Activated naive CD8-positive, alpha-beta T cell (primary cell): ENCODE results near the gene PLAGL2.

ENCODE experiments used
- H3K27ac Mint-ChIP-seq: one replicate; pipeline ENCODE4 v1.8.0; 2021; ENCODE audit warnings: mixed read lengths
- H3K27me3 Mint-ChIP-seq: one replicate; pipeline ENCODE4 v1.8.0; 2021; ENCODE audit warnings: mixed read lengths
- H3K36me3 Mint-ChIP-seq: one replicate; pipeline ENCODE4 v1.8.0; 2021; ENCODE audit warnings: mixed read lengths
- H3K4me1 Mint-ChIP-seq: one replicate; pipeline ENCODE4 v1.8.0; 2021; ENCODE audit warnings: low read depth, mixed read lengths
- H3K4me3 Mint-ChIP-seq: one replicate; pipeline ENCODE4 v1.8.0; 2021; ENCODE audit warnings: mild to moderate bottlenecking, mixed read lengths
- H3K9me3 Mint-ChIP-seq: one replicate; pipeline ENCODE4 v1.8.0; 2021; ENCODE audit warnings: low read depth, mixed read lengths

The PLAGL2 gene

DNA sequence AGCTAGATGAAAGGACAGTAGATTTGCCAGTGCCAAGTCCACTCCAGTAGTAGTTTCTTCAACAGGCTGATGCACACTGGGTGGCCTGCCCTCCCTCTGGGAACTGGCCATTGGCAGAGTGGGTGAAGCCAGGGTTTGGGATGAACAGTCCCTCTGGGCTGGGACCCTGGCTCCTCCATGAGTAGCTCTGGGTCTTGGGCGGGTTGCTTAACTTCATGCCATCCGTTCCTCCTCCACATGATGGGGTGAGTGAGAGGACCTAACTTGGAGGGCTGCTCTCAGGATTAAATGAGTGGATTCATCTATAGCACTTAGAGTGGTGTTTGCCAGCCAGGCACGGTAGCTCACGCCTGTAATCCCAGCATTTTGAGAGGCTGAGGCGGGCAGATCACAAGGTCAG, 47.2 kb downstream of the PLAGL2 start:
- Mint-ChIP-seq H3K4me1 (no peaks in the 10 kb centered on the region), H3K27me3 (no peaks in the 10 kb centered on the region), H3K9me3 (no peaks in the 10 kb centered on the region), H3K36me3 (peaks cover 7% of the 10 kb centered on the region), H3K27ac (peak overlapping the region; percentile 41), H3K4me3 (no peak overlapping the region)

DNA sequence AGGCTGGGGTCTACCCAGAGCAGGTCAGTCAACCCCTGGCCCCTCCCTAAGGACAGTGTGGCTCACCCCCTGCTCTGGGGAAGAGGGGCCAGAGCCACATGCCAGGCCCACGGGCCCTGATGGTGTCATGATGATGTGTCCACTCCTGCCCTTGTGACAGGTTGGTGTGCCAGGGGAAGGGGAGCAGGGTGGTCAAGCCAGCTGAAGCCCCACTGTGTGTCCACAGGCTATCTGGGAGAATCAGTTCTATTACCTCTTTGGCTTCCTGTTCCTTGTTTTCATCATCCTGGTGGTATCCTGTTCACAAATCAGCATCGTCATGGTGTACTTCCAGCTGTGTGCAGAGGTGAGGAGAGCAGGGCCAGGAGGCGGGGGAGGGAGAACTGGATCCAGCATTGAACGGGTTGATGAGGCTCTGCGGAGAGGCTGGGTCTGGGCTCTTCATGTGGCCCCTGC, 47.7 kb downstream of the PLAGL2 start:
- no peaks in the 10 kb centered on the region for H3K27me3 Mint-ChIP-seq
- H3K27ac Mint-ChIP-seq: no peak overlapping the region
- H3K9me3 Mint-ChIP-seq: no peaks in the 10 kb centered on the region
- no peak overlapping the region for H3K4me3 Mint-ChIP-seq
- H3K4me1 Mint-ChIP-seq: peaks cover 2% of the 10 kb centered on the region
- H3K36me3 Mint-ChIP-seq: peaks cover 4% of the 10 kb centered on the region

DNA sequence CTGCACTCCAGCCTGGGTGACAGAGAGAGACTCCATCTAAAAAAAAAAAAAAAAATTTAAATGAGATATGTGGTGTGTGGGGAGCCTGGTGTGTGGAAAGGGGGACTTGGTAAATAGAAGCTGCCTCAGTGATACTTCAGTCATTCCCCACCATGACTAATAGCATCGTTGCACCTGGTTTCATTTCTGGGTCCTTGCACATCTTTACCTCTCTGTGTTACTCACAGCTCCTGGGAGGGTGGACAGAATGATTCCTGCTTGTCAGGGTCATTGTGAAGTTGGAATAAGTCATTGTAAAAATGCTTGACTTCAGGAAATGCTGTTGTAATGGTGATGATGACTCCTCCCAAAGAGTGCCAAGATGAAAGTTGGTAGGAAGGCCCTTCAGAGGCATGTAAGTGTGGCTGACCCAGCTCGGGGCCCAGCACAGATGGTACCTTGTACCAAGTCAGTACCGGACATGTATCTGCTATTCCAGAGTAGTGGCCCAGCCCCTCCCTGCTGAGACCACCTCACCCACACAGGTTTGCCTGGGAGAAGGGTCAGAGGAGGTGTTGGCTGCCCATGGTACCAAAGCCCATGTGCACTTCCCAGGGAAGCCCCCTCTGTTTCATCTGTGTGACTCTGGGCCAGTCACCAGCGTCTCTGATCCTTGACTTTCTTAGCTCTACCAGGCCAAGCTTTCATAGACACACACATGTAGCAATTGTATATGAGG, 48.4 kb downstream of the PLAGL2 start:
- H3K4me1 Mint-ChIP-seq: peaks cover 2% of the 10 kb centered on the region
- H3K27me3 Mint-ChIP-seq: no peaks in the 10 kb centered on the region
- H3K4me3 Mint-ChIP-seq: no peak overlapping the region
- no peaks in the 10 kb centered on the region for H3K9me3 Mint-ChIP-seq
- H3K27ac Mint-ChIP-seq: peak overlapping the region; percentile 46
- peaks cover 4% of the 10 kb centered on the region for H3K36me3 Mint-ChIP-seq

DNA sequence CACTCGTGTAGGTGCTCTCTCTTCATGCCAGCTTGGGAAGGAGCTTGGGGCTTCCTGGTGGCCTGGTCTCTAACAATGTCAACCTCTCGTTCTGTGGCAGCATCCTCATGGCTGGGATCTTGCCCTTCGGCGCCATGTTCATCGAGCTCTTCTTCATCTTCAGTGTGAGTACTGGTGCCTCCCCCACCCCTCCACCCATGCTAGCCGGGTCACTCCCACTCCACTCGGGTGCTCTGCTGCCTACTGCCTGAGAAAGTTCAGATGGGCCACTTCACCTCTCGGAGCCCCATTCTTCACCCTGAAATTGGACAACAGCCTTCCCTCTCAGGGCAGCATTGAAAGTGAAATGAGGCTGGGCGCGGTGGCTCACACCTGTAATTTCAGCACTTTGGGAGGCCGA, 49.2 kb downstream of the PLAGL2 start:
- no peak overlapping the region for H3K4me3 Mint-ChIP-seq
- H3K27me3 Mint-ChIP-seq: no peaks in the 10 kb centered on the region
- peaks cover 2% of the 10 kb centered on the region for H3K4me1 Mint-ChIP-seq
- no peaks in the 10 kb centered on the region for H3K9me3 Mint-ChIP-seq
- H3K27ac Mint-ChIP-seq: no peak overlapping the region
- H3K36me3 Mint-ChIP-seq: peaks cover 4% of the 10 kb centered on the region

DNA sequence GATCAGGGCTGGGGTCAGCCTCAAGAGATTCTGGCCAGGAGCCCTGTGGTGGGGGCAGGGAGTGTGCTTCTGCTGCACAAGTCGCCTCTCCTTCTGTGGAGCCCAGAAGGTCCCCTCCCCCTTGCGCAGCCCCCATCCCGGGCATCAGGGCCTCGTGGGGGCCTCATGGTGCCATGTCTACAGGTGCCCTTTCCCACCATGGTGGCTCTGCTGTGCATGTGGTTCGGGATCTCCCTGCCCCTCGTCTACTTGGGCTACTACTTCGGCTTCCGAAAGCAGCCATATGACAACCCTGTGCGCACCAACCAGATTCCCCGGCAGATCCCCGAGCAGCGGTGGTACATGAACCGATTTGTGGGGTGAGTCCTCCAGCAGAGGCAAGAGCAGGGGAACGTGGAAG, 49.9 kb downstream of the PLAGL2 start:
- Mint-ChIP-seq H3K4me3 (no peak overlapping the region), H3K4me1 (peaks cover 2% of the 10 kb centered on the region), H3K9me3 (no peaks in the 10 kb centered on the region), H3K27ac (peak overlapping the region; percentile 12), H3K36me3 (peaks cover 2% of the 10 kb centered on the region), H3K27me3 (no peaks in the 10 kb centered on the region)

DNA sequence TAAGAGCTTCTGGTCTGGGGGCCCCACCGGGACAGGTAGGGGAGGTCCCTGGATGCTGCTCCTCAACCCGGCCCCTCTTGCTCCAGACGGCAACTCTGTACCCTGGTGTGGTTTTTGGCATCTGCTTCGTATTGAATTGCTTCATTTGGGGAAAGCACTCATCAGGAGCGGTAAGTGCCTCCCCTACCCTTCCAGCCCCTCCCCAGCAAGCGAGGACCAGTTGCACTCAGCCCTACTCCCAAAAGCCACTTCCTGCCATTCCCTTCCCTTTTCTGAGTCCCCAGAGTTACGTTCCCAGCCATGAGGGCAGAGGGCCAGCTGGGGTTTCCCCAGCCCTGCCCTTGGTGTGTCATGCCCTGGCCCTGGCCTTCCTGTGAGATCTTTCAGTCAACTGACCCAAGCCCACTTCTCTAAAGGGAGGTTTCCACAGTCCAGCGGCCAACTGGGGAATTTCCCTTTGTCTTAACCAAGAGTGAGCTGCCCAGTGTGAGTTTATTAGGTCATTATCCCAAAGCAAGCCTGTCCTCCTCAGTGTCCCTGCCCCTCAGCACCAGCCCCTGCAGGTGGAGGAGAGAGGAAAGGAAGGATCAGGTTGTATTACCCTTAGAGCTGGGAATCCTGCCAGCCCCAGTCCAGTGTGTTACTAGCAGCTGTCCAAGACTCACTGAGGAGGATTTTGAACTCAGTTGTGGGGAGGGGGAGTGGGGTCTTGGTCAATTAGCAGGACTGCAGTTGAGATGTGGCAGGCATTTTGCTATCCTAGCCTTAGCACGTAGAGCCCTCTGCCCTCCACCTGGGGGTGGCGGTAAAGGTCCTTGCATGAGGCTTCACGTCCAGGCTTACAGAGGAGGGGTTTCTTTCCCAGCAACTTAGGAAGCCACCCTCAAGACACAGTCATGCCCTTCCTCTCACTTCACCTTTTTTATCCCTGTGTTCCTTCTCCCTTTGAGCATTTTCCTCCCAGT, 52.2 kb downstream of the PLAGL2 start:
- peak overlapping the region; percentile 46 for H3K27ac Mint-ChIP-seq
- no peak overlapping the region for H3K4me3 Mint-ChIP-seq
- H3K36me3 Mint-ChIP-seq: peaks cover 2% of the 10 kb centered on the region
- peaks cover 2% of the 10 kb centered on the region for H3K4me1 Mint-ChIP-seq
- no peaks in the 10 kb centered on the region for H3K27me3 Mint-ChIP-seq
- no peaks in the 10 kb centered on the region for H3K9me3 Mint-ChIP-seq

DNA sequence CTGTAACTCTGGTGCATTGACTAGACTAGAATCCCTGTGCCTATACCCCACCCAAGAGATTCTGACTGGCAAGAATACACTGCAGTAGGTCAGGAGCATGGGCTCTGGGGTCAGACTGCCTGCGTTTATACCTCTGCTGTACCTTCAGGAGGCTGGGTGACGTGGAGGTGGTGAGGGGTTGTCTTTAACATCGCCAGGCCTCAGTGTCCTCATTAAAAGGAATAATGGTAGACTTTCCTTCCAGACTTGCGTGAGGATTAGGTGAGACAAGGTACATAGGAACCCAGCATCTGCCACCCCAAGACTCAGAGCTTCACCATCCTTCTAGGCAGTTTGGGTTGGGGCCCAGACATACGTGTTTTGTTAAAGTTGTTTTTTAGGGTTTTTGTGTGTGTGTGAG, 53.8 kb downstream of the PLAGL2 start:
- H3K27me3 Mint-ChIP-seq: no peaks in the 10 kb centered on the region
- H3K27ac Mint-ChIP-seq: no peak overlapping the region
- no peak overlapping the region for H3K4me3 Mint-ChIP-seq
- H3K36me3 Mint-ChIP-seq: peaks cover 2% of the 10 kb centered on the region
- H3K9me3 Mint-ChIP-seq: no peaks in the 10 kb centered on the region
- H3K4me1 Mint-ChIP-seq: peaks cover 2% of the 10 kb centered on the region

DNA sequence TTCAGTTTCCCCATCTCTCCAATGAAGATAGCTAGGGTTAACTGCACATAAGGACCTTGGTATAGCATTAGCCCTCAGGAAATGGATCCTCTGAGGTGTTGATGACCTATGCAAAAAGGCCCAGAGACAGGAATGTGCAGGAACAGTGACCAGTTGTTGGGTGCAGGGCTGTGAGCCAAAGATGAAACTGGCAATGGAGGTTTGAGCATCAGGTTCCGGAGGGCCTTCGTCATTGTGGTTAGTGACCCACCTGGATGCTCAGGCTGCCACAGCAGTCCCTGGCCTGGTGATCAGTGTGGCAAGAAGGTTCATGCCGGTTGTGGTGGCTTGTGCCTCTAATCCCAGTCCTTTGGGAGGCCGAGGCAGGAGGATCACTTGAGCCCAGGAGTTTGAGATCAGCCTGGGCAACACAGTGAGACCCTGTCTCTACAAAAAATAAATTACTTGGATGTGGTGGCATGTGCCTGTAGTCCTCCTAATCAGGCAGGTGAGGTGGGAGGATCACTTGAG, 54.3 kb downstream of the PLAGL2 start:
- H3K27me3 Mint-ChIP-seq: no peaks in the 10 kb centered on the region
- no peak overlapping the region for H3K4me3 Mint-ChIP-seq
- H3K9me3 Mint-ChIP-seq: no peaks in the 10 kb centered on the region
- no peak overlapping the region for H3K27ac Mint-ChIP-seq
- peaks cover 2% of the 10 kb centered on the region for H3K4me1 Mint-ChIP-seq
- peaks cover 2% of the 10 kb centered on the region for H3K36me3 Mint-ChIP-seq

DNA sequence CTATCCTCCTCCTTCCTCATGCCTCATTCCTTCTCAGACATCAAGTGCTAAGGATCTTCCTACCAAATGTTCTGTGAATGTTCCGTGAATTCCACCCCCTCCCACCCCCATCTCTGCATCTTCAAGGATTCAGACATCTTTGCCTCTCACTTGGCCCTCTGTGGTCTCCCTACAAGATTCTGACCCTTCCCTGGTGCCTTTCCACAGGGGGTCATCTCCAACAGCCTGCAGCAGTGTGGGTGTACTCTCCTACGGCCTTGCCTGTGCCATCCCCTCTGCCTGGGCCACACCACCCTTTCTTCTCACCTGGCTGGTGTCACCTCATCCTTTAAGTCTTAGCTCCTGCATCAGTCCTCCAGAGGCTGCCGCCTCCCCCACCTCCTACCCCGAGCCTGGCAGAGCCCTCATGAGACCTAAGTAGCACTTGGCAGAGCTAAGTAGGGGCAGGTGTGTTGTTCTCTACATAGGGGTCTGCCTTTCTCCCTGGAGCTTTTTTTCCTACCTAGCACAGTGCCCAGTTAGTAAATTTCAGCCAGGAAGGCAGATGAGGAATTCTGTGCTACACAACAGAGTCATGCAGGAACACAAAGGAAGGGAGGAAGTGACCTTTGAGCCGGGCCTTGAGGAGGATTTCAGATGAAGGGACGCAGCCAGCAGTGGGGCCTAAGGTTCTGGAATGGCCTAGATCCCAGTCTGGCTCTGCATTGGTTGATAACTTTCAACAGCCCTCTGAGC, 55.0 kb downstream of the PLAGL2 start:
- H3K27ac Mint-ChIP-seq: no peak overlapping the region

DNA sequence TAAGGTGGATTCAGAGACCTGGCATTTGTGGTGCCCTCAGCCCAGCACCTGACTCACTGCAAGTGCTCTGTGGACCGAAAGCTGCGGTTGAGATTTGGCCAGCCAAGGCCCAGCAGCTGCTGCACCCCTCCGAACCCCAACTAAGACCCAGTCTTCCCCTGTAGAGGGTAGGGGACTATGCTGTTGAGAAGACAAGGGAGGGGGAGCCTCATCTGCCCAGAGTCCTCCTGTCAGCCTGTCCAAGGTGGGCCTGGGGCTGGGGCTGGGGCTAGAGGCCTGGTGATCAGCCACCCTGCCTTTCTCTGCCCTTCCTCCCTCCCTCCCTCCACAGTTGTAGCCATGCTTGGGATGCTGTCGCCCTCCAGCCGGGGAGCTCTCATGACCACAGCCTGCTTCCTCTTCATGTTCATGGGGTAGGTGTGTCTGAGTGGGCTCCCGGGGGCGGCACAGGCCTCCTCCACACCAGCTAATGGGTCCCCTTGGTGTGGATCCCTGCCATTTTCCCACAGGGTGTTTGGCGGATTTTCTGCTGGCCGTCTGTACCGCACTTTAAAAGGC, 57.2 kb downstream of the PLAGL2 start:
- Mint-ChIP-seq H3K27me3 (no peaks in the 10 kb centered on the region), H3K36me3 (peaks cover 5% of the 10 kb centered on the region), H3K27ac (no peak overlapping the region)

More for the DNA sequence above, 55.0 kb downstream of the PLAGL2 start:
- no peaks in the 10 kb centered on the region for H3K9me3 Mint-ChIP-seq
- H3K36me3 Mint-ChIP-seq: peaks cover 2% of the 10 kb centered on the region
- H3K4me1 Mint-ChIP-seq: peaks cover 2% of the 10 kb centered on the region
- no peak overlapping the region for H3K4me3 Mint-ChIP-seq
- no peaks in the 10 kb centered on the region for H3K27me3 Mint-ChIP-seq

DNA sequence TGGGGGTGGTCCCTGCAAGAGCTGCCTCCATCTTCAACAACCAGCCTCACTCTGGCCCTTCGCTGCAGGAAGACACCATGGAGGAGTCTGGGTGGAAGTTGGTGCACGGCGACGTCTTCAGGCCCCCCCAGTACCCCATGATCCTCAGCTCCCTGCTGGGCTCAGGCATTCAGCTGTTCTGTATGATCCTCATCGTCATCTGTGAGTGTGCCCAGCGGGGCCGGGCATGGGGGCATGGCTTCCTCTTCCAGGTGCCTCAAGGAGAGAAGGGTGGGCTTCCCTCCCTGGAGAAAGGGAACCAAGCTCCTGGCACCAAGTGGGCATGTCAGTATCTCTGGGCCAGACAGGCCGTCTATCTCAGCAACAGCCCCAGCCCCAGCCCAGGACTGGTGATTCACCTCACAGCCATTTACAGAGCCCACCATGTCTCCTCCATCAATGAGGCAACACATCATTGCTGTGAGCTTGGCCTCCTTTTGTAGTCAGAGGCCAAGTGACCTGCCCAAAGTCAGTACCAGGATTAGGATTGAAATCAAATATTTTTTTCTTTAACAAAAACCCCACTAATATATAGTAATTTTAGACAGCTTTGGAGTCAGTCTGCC, 57.9 kb downstream of the PLAGL2 start:
- no peaks in the 10 kb centered on the region for H3K27me3 Mint-ChIP-seq
- H3K36me3 Mint-ChIP-seq: peaks cover 5% of the 10 kb centered on the region
- no peak overlapping the region for H3K27ac Mint-ChIP-seq
- no peaks in the 10 kb centered on the region for H3K9me3 Mint-ChIP-seq
- H3K4me3 Mint-ChIP-seq: no peak overlapping the region
- H3K4me1 Mint-ChIP-seq: no peaks in the 10 kb centered on the region

More for the DNA sequence above, 57.2 kb downstream of the PLAGL2 start:
- H3K9me3 Mint-ChIP-seq: no peaks in the 10 kb centered on the region
- peaks cover 2% of the 10 kb centered on the region for H3K4me1 Mint-ChIP-seq
- H3K4me3 Mint-ChIP-seq: no peak overlapping the region

DNA sequence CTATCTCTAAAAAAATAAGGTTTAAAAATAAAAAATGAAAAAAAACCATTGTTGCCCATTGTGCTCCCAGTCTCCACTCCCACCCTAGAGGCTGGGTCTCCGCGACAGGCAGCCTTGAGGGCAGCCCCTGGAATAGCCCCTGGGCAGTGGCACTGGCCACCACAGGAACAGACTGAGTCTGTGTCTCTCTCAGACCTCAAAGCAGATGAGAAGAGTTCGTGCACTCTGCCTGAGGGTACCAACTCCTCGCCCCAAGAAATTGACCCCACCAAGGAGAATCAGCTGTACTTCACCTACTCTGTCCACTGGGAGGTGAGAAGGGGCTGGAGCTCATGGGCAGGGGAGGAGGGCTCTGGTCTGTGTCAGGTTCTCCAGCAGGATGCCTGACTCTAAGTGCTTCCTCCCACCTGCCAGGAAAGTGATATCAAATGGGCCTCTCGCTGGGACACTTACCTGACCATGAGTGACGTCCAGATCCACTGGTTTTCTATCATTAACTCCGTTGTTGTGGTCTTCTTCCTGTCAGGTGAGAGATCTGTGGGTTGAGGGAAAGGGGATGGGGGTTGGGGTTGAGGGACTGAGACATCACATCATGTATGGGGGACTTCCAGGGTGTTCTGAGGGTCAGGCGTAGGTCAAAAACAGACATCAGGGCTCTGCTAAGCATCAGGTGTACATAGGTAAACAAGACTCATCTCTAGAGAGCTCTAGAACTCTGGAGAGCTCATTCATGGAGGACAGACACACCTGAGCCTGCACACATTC, 62.5 kb downstream of the PLAGL2 start:
- no peaks in the 10 kb centered on the region for H3K4me1 Mint-ChIP-seq
- no peaks in the 10 kb centered on the region for H3K27me3 Mint-ChIP-seq
- peaks cover 8% of the 10 kb centered on the region for H3K36me3 Mint-ChIP-seq
- H3K9me3 Mint-ChIP-seq: no peaks in the 10 kb centered on the region
- no peak overlapping the region for H3K4me3 Mint-ChIP-seq
- H3K27ac Mint-ChIP-seq: no peak overlapping the region

DNA sequence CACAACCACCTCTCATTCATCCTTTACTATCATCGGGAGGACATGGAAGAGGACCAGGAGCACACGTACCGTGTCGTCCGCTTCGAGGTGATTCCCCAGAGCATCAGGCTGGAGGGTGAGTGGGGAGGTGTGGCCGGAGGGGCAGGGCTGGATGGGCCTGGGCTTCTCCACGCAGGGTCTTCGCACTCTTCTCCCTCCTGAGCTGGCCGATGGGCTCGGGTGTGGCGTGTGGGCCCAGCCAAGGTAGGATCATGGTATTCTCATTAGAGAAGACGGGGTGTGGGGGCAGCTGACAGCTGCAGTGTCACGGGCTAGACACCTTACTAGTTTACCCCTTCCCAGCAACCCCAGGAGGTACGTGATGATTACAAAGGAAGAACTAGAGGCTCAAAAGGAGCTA, 64.6 kb downstream of the PLAGL2 start:
- no peak overlapping the region for H3K4me3 Mint-ChIP-seq
- H3K27me3 Mint-ChIP-seq: no peaks in the 10 kb centered on the region
- H3K4me1 Mint-ChIP-seq: peaks cover 2% of the 10 kb centered on the region
- no peaks in the 10 kb centered on the region for H3K9me3 Mint-ChIP-seq
- H3K36me3 Mint-ChIP-seq: peaks cover 17% of the 10 kb centered on the region
- H3K27ac Mint-ChIP-seq: no peak overlapping the region
